OCI-LY1 (cell line): Measurements from ENCODE around the gene UBE2C.

Source experiments
- H2AFZ ChIP-seq: fragments of 200-600 bp; sonication (generic), shearing (Covaris generic); 2 replicates; pipeline ENCODE4 v1.6.0; 2014; ENCODE audit warnings: antibody characterized with exemption, mild to moderate bottlenecking, low read length
- H3F3A ChIP-seq: fragments of 200-600 bp; sonication (generic), shearing (Covaris generic); 2 replicates; pipeline ENCODE4 v1.6.0; 2014; ENCODE audit warnings: mild to moderate bottlenecking, antibody characterized with exemption, low read length, moderate library complexity; ENCODE audit not compliant: insufficient read depth
- H3K27ac ChIP-seq: fragments of 200-600 bp; sonication (generic); 2 replicates; pipeline ENCODE4 v1.5.1; 2014; ENCODE audit warnings: low read length, mixed run types, mild to moderate bottlenecking, low read depth; ENCODE audit not compliant: poor library complexity, severe bottlenecking
- H3K27me3 ChIP-seq: fragments of 200-600 bp; sonication (generic); 2 replicates; pipeline ENCODE4 v1.6.0; 2014; ENCODE audit warnings: antibody characterized with exemption, mild to moderate bottlenecking, low read length, moderate library complexity; ENCODE audit not compliant: insufficient read depth
- H3K36me3 ChIP-seq: fragments of 200-600 bp; sonication (generic); 2 replicates; pipeline ENCODE4 v1.6.1; 2014; ENCODE audit warnings: mild to moderate bottlenecking, antibody characterized with exemption, low read length, moderate library complexity, mixed read lengths; ENCODE audit not compliant: insufficient read depth
- H3K4me1 ChIP-seq: fragments of 200-600 bp; sonication (generic); 2 replicates; pipeline ENCODE4 v1.5.1; 2014; ENCODE audit warnings: mild to moderate bottlenecking, low read length, moderate library complexity; ENCODE audit not compliant: insufficient read depth, severe bottlenecking
- H3K4me2 ChIP-seq: fragments of 200-600 bp; sonication (generic), shearing (Covaris generic); 2 replicates; pipeline ENCODE4 v1.6.1; 2014; ENCODE audit warnings: low read length
- H3K4me3 ChIP-seq: fragments of 200-600 bp; sonication (generic); 2 replicates; pipeline ENCODE4 v1.5.1; 2014; ENCODE audit warnings: low read length, low read depth, mild to moderate bottlenecking, mixed read lengths; ENCODE audit not compliant: poor library complexity, severe bottlenecking
- H3K79me2 ChIP-seq: fragments of 200-600 bp; shearing (Covaris generic); 2 replicates; pipeline ENCODE4 v1.6.1; 2016; ENCODE audit warnings: mixed run types, low read length, mixed read lengths; ENCODE audit not compliant: insufficient read depth
- H3K9ac ChIP-seq: fragments of 200-600 bp; sonication (generic), shearing (Covaris generic); 2 replicates; pipeline ENCODE4 v1.6.1; 2014; ENCODE audit warnings: mild to moderate bottlenecking, low read length, mixed read lengths
- H3K9me2 ChIP-seq: fragments of 200-600 bp; sonication (generic), shearing (Covaris generic); 2 replicates; pipeline ENCODE4 v1.6.1; 2014; ENCODE audit warnings: low read depth, mild to moderate bottlenecking, low read length, mixed read lengths
- H3K9me3 ChIP-seq: fragments of 200-600 bp; shearing (Covaris generic); 2 replicates; pipeline ENCODE4 v1.6.1; 2014; ENCODE audit warnings: low read length, mixed read lengths
- H4K20me1 ChIP-seq: fragments of 200-600 bp; sonication (generic), shearing (Covaris generic); 2 replicates; pipeline ENCODE4 v1.6.0; 2016; ENCODE audit warnings: mild to moderate bottlenecking, low read length; ENCODE audit not compliant: insufficient read depth
- EZH2 ChIP-seq: fragments of 200-600 bp; sonication (generic), shearing (Covaris generic); IDR thresholded peaks from 2 replicates; pipeline ENCODE4 v1.8.0; 2017; ENCODE audit warnings: borderline replicate concordance, mixed run types, mild to moderate bottlenecking, antibody characterized with exemption, low read length, moderate library complexity, mixed read lengths
- TF ChIP-seq, protein P1 (sequence below): fragments of 200-600 bp; sonication (generic), shearing (Covaris generic); IDR thresholded peaks from 2 replicates; pipeline ENCODE4 v1.5.1; 2017; ENCODE audit warnings: mild to moderate bottlenecking, antibody characterized with exemption, low read length, moderate library complexity, mixed read lengths

Gene UBE2C

DNA sequence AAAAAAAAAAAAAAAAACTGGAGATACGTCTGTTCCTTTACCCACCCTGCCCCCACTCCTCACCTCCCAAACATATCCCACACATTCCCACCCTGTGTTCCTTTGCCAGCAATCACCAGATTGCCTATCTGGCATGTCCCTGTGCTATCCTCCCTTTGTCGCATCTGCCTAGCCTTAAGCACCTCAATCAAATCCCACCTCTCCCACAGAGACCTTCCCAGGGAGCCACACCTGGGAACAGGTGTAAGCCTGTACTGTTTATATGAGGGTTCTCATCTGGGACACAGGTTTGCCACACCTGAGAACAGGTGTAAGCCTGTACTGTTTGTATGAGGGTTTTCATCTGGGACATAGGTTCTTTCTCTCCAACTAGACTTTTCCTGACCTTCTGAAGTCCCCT lies 37.5 kb upstream of the UBE2C start:
- H3K4me3 ChIP-seq: no peak overlapping the region
- no peak overlapping the region for H3K4me2 ChIP-seq
- TF ChIP-seq, protein P1, sequence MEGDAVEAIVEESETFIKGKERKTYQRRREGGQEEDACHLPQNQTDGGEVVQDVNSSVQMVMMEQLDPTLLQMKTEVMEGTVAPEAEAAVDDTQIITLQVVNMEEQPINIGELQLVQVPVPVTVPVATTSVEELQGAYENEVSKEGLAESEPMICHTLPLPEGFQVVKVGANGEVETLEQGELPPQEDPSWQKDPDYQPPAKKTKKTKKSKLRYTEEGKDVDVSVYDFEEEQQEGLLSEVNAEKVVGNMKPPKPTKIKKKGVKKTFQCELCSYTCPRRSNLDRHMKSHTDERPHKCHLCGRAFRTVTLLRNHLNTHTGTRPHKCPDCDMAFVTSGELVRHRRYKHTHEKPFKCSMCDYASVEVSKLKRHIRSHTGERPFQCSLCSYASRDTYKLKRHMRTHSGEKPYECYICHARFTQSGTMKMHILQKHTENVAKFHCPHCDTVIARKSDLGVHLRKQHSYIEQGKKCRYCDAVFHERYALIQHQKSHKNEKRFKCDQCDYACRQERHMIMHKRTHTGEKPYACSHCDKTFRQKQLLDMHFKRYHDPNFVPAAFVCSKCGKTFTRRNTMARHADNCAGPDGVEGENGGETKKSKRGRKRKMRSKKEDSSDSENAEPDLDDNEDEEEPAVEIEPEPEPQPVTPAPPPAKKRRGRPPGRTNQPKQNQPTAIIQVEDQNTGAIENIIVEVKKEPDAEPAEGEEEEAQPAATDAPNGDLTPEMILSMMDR: no peak
- no peak for TF ChIP-seq EZH2
- no peaks in the 10 kb centered on the region for H3K27me3 ChIP-seq
- no peak overlapping the region for H3K9ac ChIP-seq
- no peaks in the 10 kb centered on the region for H3K79me2 ChIP-seq
- no peaks in the 10 kb centered on the region for H3K36me3 ChIP-seq
- no peaks in the 10 kb centered on the region for H3F3A ChIP-seq
- H2AFZ ChIP-seq: no peak overlapping the region
- no peaks in the 10 kb centered on the region for H3K9me3 ChIP-seq
- H3K4me1 ChIP-seq: no peaks in the 10 kb centered on the region
- no peak overlapping the region for H3K27ac ChIP-seq
- H4K20me1 ChIP-seq: no peaks in the 10 kb centered on the region
- H3K9me2 ChIP-seq: no peaks in the 10 kb centered on the region

DNA sequence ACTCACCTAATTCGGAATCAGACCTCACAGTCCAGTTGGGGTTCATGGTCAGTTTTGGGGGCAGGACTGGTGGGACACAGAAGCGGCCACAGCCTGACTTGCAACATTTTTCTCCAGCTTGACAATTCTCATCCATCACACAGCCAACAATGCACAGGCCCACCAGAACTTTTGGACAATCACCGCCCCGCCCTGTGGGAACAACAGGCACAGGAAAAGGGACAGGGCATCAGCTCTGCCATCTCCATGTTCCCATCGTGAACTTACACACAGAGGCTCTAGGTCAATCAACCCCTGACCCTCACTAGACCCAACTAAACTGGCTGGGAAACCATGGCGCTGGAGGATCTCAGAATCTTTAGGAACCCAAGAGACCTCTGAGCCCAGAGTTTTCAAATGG lies 37.0 kb upstream of the UBE2C start:
- Histone ChIP-seq H3K79me2 (no peaks in the 10 kb centered on the region), H3K9ac (no peak overlapping the region), H3K9me3 (no peaks in the 10 kb centered on the region), H2AFZ (no peak overlapping the region), H3K4me3 (no peak overlapping the region), H3F3A (no peaks in the 10 kb centered on the region), H4K20me1 (no peaks in the 10 kb centered on the region), H3K27me3 (no peaks in the 10 kb centered on the region), H3K9me2 (no peaks in the 10 kb centered on the region), H3K4me2 (no peak overlapping the region), H3K27ac (no peak overlapping the region), H3K4me1 (no peaks in the 10 kb centered on the region), H3K36me3 (no peaks in the 10 kb centered on the region)
- TF ChIP-seq EZH2: no peak
- TF ChIP-seq, protein P1: no peak

DNA sequence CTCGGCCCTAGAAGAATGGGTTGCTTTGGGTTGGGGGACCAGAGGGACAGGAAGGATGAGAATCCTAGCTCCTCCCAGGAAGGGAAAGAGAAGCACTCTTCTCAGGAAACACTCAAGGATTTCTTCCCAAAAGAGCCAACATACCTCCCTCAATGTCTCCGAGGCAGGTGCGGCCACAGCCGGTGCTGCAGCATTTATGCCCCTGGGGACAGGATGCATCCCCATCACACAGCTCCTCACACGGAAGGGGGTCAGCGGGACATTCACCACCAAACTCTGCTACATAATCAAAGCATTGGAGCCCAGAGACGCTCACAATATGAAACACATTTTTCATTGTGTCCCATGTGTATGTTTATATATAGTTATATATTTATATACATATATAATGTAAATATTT lies 35.5 kb upstream of the UBE2C start:
- H3K9ac ChIP-seq: no peak overlapping the region
- no peaks in the 10 kb centered on the region for H3K9me3 ChIP-seq
- no peaks in the 10 kb centered on the region for H3K9me2 ChIP-seq
- H3K36me3 ChIP-seq: no peaks in the 10 kb centered on the region
- H3K4me3 ChIP-seq: no peak overlapping the region
- no peak for TF ChIP-seq EZH2
- TF ChIP-seq, protein P1: no peak
- H3K4me2 ChIP-seq: no peak overlapping the region
- no peaks in the 10 kb centered on the region for H4K20me1 ChIP-seq
- no peaks in the 10 kb centered on the region for H3K27me3 ChIP-seq
- no peak overlapping the region for H2AFZ ChIP-seq
- no peaks in the 10 kb centered on the region for H3K4me1 ChIP-seq
- no peaks in the 10 kb centered on the region for H3K79me2 ChIP-seq
- no peaks in the 10 kb centered on the region for H3F3A ChIP-seq
- no peak overlapping the region for H3K27ac ChIP-seq
